GM18861 (cell line): ENCODE data around the gene MEIS2.

Source experiments
- ATAC-seq: cut with Tn5 transposase; IDR thresholded peaks from one replicate; pipeline ENCODE4 v1.9.1; 2021; ENCODE audit not compliant: unreplicated experiment

Gene MEIS2

DNA sequence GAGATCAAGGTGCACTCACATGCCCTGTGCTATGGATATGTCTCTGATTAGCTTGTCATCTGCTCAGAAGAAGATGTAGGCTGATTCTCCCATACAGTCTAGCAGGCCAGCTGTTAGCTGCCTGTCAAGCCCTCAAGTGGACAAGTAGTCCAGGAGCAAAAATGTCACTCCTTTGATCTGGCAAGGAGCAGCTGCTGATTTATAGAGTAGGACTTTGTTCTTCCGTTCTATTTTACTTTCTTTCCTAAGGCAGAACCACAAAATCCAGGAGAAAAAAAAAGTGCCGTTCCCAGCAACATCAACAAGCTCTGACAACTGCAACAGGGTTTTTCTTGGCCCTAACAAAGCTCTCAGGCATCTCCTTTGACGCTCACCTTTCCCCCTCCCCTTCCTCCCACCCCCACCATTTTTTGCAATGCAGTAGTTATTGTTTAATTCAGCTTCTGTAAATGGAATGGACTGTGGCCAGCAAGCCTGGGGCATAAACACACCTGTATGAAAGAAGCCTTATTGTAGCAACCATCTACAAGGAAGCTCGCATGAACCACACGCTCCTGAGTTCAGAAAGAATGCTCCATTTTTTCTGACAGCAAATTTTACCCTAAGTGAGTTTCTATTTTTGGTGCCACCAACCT lies 196.3 kb downstream of the MEIS2 start:
- no peak for ATAC-seq

DNA sequence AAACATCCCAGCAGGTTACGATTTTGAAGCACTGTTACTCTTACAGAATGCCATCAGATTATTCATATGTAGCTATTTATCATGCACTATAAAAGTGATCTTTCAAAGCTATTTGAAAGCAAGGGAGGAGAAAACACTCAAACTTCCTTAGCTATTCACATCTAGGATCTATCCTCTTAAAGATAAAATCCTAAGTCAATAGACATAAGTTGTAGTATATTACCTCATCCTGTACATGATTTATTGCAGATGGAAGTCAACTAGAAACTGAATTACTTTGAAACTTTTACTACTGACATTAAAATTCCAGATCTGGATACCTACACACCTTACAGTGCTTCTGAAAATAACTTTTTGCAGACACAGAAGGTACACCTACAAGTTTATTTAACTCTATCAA lies 197.2 kb downstream of the MEIS2 start:
- ATAC-seq = no peak

DNA sequence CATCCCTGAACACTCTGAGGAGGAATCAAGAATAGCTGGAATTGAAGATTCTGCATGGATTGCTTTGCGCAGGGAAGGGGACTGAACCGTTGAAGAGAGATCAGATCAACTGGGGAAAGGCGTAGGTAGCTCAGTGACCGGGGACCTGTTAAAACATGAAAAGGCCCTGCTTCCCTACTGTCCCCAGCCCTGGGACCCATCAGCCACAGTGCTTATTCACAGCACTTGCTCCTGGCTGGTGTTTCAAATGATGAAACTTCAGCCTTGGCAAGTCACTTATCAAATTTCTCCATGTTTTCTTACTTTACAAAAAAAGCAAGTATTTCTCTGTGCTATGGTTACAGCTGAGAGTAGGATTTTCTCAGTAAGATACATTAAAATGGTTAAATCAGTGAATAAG lies 199.3 kb downstream of the MEIS2 start:
- no peak for ATAC-seq

DNA sequence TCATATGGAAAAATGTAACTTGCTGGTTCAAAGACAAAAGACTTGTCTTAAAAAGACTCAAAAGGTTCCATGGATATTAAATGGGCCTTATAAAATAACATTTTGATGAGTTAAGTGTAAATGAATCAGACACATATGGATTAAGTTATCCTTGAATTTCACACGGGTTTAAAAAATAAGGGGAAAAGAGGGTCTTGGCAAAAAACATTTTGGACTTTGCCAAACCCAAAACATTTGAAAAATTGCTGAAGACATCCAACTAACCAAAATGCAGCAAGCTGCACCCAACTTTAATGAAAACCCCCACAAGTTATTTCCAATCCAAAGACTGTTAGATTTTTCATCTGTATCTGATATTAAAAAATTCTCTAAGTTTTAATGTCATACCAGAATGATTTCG lies 200.7 kb downstream of the MEIS2 start:
- no peak for ATAC-seq

DNA sequence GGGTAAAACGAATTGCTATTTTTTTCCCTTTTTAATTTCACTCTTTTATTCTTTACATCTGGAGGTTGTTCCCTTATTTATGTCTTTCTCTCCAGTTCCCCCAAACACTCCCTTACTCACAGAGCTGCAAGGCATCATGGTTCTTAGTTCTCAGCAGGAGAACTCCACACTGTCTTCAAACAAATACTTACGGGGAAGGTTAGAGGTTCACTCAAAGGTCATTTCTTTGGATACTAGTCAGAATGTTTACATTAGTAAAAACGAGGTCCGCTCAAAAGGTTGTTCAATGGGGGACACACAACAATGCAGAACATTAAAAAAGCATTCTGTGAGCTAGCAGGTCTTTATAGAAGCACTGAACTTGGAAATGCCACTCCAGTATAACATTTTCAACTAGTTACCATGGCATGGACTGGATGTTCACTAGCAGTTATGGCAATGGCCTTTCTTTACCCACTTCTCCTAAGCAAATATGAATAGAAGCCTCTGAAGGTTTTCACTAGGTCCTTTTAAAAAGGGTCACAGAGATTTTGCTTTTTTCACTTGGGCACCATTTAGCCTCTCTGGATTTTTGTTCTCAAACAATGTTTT lies 201.7 kb downstream of the MEIS2 start:
- no peak for ATAC-seq

DNA sequence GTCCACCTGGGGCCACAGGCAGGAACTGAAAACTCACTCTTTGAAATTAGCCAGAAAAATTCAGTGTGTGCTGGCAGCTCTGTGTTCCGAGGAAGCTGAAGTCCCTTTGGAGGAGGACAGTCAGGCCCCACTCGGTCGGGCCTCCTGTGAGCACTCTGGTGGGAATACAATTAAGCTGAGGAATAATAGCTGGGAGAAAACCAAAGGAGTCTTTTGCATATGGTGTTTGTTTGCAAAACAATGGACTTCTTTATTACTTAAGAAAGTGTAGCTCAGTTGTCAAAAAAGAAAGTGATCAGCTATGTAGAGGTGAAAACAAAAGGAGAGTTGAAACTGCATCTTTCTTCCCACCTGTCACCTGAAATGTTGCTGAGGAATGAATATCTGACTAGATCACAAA lies 202.5 kb downstream of the MEIS2 start:
- no peak for ATAC-seq

DNA sequence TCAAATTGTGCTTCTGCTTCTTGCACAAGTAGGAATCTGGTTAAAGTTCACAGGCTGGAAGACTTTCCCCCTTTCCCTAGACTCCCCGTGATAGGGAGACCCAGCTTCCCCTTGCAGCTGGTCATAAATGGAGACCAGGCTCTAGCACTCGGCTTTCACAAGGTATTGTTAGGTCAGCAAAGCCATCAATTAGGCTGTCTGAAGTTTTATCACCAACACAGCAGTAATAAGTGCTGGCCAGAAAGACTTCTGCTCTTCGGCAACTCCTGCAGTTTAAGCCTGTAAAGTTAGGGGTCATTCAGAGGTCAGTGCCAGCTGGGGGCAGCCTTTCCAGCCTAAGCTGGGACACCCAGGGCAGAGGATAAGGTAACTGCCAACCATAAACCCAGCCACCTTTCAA lies 203.4 kb downstream of the MEIS2 start:
- ATAC-seq = no peak

DNA sequence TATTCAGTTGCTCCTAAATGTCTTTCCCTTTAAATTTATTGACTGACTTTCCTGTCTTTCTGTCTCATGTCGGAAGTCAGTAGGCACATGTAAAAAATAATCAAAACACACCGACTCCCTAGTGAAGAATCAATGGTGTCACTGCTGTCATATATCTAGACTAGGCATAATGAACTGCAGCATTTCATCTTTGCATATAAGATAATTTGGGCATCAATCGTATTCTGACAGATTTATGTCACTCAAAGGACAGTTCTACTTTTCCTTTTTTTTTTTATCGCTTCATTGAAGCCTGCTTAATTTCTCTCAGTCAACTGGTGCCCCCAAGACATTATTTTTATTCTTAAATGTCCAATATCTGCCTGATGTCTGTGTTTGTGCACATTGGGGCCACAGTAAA lies 206.3 kb downstream of the MEIS2 start:
- ATAC-seq = no peak

DNA sequence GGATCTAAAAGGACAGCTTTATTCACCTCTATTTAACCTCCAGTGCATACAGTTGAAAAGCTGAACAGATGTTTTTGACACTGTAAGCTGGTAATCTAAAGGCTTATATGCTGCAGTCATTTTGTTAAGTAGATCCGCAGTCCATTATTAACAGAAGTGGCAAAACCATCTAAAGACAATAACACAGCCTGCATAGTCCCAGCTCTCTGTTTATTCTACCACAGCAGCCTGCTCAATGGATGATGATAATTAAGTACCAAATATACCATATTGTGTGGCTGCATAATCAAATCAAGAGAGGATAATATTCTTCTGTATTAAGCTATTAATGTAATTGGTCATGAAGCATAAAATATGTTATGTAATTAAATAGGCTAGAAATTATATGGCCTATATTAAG lies 207.1 kb downstream of the MEIS2 start:
- no peak for ATAC-seq

DNA sequence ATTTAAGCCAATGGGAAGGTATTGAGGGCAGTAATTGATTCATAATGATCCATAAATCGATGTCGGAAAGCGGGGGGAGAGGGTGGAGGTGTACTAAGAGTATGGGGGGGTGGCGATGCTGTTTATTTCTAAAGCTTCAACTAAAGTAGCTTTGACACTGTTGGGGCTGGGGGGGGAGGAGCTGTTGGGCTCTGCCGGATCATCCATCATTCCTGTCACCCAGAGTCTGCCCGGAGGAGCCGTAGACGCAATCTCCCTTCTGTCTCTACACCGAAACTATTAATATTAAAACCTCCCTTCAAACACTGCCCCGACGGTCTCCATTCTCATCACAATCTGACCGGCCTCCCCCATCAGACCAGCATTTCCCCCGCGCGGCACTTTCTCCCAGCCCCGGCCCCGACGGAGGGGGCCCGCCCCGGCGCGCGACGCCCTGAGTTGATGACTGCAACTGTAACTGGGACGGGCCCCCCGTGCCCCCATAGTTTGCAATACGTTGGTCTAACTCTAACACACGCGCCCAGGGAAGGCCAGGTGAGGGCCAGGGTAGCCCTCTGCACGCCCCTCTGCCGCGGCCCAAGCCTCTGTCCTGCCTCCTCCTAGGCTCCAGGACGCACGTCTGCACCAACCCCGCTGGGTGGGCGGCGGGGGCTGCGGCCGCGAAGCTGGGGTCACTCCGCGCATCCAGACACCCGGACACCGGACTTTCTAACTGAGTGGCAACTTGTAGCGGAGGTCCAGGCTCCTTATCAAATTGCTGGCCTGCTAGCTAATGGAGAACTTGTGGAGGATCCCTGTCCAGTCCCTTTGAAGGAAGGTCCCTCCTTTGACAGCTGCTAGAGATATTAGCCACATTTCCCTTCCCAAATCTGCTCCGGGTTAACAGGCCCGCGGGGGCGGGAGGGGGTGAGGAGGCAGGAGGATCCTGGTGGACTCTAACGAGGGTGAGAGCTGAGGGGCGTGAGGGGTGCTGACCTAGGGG lies 212.0 kb downstream of the MEIS2 start:
- ATAC-seq = no peak

DNA sequence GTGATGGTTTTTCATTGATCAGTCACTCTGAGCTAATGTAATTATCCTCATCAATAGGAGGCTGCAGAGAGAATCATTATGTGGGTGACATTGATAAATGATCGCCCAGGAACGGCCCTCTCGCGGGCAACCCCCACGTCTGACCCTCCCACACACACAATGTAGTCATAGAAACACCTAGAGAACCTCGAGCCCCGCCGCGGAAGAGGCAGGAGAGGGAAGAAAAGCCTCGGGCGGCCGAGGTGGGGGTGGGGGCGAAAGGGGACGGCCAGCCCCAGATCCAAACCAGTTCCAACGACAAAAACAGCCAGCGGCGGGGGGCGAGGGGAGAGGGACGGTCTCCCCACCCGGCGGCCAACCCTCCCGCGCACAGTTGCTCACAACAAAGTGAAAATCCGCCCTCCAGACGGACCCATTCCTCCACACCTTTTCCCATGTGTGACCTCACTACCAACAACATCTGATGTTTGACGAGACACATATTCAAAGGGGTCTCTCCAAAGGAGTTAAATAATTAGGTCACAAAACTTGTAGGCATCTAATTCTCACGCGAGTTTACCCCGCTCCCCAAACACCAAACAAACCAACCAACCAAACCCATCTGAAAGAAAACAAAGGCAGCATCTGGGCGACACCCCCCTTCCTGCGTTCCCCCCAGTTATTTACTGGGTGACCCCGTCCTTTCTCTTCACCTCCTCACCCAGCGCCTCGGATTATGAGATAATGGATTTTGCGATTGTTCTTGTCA lies 213.0 kb downstream of the MEIS2 start:
- ATAC-seq = no peak

DNA sequence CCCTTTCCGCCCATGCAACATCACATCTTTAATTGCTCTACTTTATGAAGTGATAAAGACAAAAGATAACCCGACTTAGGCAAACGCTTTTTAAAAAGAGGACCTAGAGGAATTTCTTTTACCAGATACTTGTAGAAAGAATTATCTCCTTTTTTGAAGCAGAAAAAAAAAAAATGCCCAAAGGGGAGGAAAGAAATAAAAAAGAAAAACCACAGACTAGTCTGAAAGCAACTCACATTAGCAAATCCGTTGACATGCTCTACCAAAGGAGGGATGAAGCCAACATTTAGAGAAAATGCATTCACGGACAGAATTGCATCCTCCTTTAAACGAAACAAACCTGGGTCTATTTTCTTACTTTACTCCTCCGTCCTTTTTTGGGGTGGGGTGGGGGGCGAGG lies 213.6 kb downstream of the MEIS2 start:
- ATAC-seq = no peak

DNA sequence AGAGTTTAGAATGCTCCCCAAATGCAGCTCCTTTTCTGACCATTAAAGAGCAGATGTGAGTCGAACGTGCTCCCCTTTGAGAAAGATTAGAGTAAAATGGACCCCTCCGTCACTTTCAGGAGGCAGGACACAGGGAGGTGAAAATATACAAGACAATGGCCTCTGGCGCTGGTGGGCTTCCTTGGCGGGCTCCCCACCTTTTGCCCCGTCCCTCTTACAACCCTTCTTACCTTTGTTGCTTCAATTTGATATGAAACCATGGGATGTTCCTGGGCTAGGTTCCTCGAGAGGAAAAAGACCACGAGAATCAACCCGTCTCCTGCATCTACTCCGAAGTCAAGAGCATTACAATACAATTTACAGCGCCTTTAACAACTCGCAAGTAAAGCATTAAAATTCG lies 214.2 kb downstream of the MEIS2 start:
- ATAC-seq = no peak

DNA sequence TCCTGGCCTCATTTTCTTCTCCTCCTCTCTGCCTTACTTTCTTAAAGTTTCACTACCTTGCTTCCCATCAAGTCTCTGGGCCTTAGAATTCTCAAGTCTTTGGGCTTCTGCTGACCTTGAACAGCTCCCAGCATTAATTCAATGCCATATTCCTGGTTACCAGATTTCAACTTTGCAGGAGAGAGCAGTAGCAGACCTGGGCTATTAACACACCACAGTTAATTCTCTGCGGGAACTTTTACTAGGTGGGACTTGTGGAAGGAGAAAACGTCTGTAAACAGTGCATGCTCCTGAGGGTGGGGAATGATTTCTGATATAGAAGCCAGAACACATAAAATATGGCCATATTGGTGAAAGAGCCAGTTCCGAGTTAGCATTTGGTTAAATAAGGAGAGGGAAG lies 214.6 kb downstream of the MEIS2 start:
- no peak for ATAC-seq

DNA sequence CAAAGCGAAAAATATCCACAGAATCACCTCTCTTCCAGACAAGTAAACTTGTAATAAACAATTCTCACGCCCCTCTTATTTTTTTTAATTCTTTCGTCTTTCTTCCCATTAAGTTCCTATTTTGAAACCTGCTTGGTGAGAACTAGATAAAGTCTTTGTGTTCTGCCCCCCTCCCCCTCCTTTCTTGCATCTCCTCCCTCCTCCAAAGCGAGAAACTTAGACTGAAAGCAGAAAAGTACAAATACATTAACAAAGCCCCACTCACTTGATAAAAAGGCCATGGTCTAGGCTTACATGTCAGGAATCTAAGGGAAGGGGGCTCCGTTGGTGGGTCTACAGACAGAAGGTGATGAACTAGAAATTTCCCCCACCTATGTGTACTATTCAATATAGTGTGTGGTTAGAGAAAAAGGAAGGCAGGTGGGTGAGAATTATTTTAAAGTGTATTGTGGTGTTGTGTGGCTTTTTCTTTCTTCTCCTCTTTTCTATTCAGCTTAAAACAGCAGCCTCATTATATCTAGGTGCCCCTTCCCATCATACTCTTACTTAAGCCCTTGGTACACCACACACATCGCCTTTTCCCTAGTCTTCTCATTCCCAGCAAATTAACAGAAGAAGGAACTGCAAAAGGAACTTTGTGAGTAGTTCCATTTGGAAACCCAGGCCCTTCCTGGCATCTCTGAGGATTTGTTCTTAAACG lies 215.3 kb downstream of the MEIS2 start:
- ATAC-seq = no peak

DNA sequence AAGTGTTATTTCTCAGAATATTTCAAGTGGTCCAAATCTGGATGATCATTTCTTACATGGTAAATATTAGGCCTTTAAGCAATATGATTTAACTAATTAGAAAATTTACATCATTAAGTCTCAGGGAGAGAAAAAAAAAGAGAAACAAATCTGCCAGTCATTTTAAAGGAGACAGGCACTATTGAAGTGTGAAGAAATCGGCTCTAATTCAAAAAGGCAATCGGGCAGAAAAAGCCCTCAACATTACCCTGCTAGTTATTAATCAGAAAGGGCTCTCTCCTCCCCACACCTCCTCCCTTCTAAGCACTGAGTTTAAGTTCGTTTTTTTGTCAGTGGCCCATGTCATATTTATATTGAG lies 215.9 kb downstream of the MEIS2 start:
- ATAC-seq = no peak

DNA sequence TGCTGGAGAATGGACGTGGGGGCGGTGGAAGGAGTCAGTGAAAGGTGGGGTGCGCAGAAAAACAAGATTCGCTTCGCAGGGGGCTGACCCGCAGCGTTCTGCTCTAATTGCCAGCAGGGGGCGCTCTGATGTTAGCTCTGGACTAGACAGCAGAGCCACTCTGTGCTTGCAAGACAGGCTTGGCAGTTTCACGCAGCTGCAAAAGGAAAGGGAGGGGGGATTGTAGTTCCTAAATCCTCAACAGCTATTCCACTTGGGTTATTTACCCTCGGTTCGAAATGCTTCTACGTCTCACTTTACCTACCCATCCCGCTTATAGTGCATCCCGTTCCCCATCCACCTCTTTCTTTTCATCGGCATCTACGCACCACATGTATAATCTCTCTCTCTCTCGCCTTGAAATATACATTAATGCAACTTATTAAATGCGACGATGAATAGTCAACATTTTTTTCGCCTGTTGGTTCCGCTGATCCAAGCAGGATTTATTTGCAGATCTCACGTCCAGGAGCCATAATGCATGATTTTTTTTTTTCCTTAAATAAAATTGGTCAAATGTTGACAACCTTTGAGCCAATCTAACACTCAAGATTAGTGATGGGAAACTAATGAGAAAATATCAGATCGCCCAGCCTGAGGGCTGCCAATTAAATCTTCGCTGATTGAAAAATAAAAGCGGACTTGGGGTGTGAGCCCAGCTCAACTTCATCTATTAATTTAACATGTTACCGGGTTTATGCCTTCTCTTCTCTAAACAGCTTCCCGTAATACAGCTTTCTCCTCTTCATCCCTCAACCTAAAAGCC lies 216.4 kb downstream of the MEIS2 start:
- peak; percentile 70 for ATAC-seq

DNA sequence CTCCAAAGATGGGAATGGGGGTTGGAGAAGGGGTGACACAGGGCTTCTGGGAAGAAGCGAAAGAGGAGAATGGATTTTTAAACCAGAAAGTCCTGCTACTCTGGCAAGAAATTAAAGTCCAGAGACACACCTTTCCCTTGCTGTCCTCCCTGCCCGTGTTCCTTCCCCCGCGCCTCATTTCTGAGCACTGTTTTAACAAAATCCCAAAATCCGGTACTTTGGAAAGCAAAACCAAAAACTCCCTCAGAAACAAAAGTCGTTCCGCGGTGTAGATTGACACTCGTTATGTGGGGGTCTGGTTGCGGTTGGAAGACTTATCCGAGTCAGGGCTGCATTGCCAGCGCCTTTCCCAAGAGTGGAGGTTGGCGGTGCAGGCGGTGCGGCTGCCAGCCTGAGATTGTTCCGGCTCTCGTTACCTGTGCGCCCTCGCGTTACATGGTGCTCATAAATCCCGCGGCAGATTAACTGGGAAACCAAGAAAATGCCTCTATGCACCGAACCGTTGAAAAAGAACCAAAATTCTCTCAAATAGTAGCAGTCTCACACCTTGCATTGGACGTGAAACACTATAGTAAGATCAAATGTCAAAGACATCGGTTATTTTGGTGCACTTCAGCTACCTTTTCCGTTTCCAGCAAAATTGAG lies 217.7 kb downstream of the MEIS2 start:
- ATAC-seq = no peak

DNA sequence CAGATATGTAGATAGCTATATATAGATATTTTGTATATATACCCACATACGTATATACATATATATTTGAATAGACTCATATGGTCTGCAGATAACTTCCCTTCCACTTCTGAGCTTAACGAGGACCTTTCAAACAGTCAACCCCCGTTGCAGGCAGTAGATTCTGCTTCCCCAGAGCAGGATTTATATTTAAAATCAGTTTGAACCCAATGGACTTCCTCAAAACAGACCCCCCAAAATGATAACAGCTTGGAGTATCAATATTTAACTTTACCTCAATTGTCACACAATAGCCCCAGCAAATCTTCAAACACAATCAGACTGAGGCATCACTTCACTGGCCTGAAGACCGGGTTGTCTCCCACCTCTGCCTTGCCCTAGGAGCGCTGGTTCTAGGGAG lies 218.3 kb downstream of the MEIS2 start:
- no peak for ATAC-seq

DNA sequence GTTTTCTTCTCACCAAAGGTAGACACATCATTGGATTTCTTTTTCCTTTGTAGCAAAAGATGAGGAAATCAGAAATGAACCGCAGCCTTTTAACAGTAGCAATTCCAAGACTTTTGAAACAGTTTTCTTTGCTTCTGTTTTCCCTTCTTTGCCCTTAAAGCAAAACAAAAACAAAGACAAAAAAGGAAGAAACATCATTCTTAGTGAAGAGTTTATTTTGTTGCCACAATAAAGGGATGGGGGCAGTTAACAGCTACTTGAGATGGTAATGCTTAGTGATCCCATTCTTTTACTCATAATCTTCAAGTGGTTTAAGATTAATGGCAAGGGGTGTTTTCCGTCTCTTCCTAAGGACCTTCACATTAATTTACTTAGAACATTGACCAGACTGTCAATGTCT lies 218.8 kb downstream of the MEIS2 start:
- ATAC-seq = no peak
